NCI-H146 treated with DMSO at 0.1 percent for 48 hours (cell line): ENCODE data around the gene PPIP5K1.
A peak's percentile ranks its signal among the peaks of the same experiment; 100 is the strongest.
"Not testable (repeated sequence)": the region's sequence is repeated elsewhere in the genome, so short reads cannot be mapped to it uniquely, and the experiment has no call there.

Source experiments
- DNase-seq: peaks from one replicate; lab custom pipeline; 2025; ENCODE audit not compliant: unreplicated experiment; lab: John Stamatoyannopoulos, UW

PPIP5K1 gene

GRCh38 chr15:43589778-43590466, at the start of gene PPIP5K1:
Gene PPIP5K1 (minus strand): TSS chr15:43590208. CDS start chr15:43584504, 5,704 bp downstream.
- DNase-seq, result not testable (repeated sequence)

- DNase-seq, result not testable (repeated sequence)
These were observed 48.6 kb upstream of the PPIP5K1 start for GRCh38 chr15:43638464-43639204.

GRCh38 chr15:43626937-43627336, 36.9 kb upstream of the PPIP5K1 start:
- not testable (repeated sequence) for DNase-seq

- no peak for DNase-seq
These were observed 35.1 kb upstream of the PPIP5K1 start for GRCh38 chr15:43625106-43625505.

GRCh38 chr15:43622068-43622799, 32.2 kb upstream of the PPIP5K1 start:
- DNase-seq, result peak; percentile 6

GRCh38 chr15:43618700-43619099, 28.7 kb upstream of the PPIP5K1 start, which contains the start of gene STRC:
Gene STRC (minus strand): TSS chr15:43618800. CDS start chr15:43618722, 78 bp downstream.
- DNase-seq, result not testable (repeated sequence)

- not testable (repeated sequence) for DNase-seq
These were observed 27.7 kb upstream of the PPIP5K1 start for GRCh38 chr15:43617750-43618149.

- DNase-seq, result not testable (repeated sequence)
These were observed 12.2 kb upstream of the PPIP5K1 start for GRCh38 chr15:43602233-43602632.

GRCh38 chr15:43600200-43600599, 10.2 kb upstream of the PPIP5K1 start:
- not testable (repeated sequence) for DNase-seq

- DNase-seq, result not testable (repeated sequence)
These were observed 9.1 kb upstream of the PPIP5K1 start for GRCh38 chr15:43599131-43599530.

GRCh38 chr15:43593328-43594190, 3.6 kb upstream of the PPIP5K1 start, which contains the start of gene CKMT1B:
Gene CKMT1B (plus strand): TSS chr15:43594027. CDS start chr15:43594219, 192 bp downstream.
- DNase-seq, result not testable (repeated sequence)

GRCh38 chr15:43592841-43593240, 2.8 kb upstream of the PPIP5K1 start:
- DNase-seq, result not testable (repeated sequence)

- not testable (repeated sequence) for DNase-seq
These were observed 15.4 kb downstream of the PPIP5K1 start for GRCh38 chr15:43574607-43575006.

GRCh38 chr15:43566615-43567014, 23.4 kb downstream of the PPIP5K1 start:
- DNase-seq, result not testable (repeated sequence)

- not testable (repeated sequence) for DNase-seq
These were observed 26.2 kb downstream of the PPIP5K1 start for GRCh38 chr15:43563793-43564192.

GRCh38 chr15:43562753-43563152, 27.3 kb downstream of the PPIP5K1 start:
- DNase-seq, result not testable (repeated sequence)

GRCh38 chr15:43552986-43553385, 37.0 kb downstream of the PPIP5K1 start:
- no peak for DNase-seq

GRCh38 chr15:43552256-43552655, 37.8 kb downstream of the PPIP5K1 start:
- no peak for DNase-seq

GRCh38 chr15:43550527-43551363, 39.3 kb downstream of the PPIP5K1 start:
- no peak for DNase-seq
